GM12891 (cell line): ENCODE data around the gene FCRL6.

Experiments used
- PAX5 ChIP-seq: IDR thresholded peaks from 2 replicates; pipeline ENCODE4 v1.6.1; 2011; ENCODE audit warnings: low read length, moderate library complexity, mild to moderate bottlenecking; ENCODE audit not compliant: insufficient read depth, severe bottlenecking
- POLR2A ChIP-seq: IDR thresholded peaks from 2 replicates; pipeline ENCODE4 v1.6.1; 2011; ENCODE audit warnings: low read depth, low read length, control low read depth
- POLR2AphosphoS5 ChIP-seq: IDR thresholded peaks from 2 replicates; pipeline ENCODE4 v1.6.1; 2011; ENCODE audit warnings: low read depth, low read length, control low read depth
- SPI1 ChIP-seq: IDR thresholded peaks from 2 replicates; pipeline ENCODE4 v1.6.1; 2011; ENCODE audit warnings: low read depth, low read length, control low read depth

GRCh38 chr1:159828581-159829272, 26.6 kb downstream of the FCRL6 start:
- TF ChIP-seq POLR2A (no peak), PAX5 (no peak), POLR2AphosphoS5 (no peak), SPI1 (no peak)
